K562 (cell line): ENCODE data around the gene SND1. TPM values are rescaled to one million over a fixed set of nuclear protein-coding genes. Genes with fewer than 3 reads are reported as not detected.

ENCODE experiments used
- ATAC-seq: fragments of 200-7000 bp; cut with Tn5 transposase; 3 replicates; pipeline ENCODE4 v1.9.1; 2020; ENCODE audit warnings: moderate library complexity
- BruUV-seq: library from RNA; stranded (reverse); fragments of 400-500 nt; replicated peaks from 2 replicates; lab custom pipeline; 2021; lab: Mats Ljungman, UMichigan
- CTCF ChIA-PET: fragments of 300-600 bp; formaldehyde crosslinking; extraction: SDS; loops from one replicate; lab custom pipeline; 2021; ENCODE audit warnings: low intra/inter-chr PET ratio; lab: Yijun Ruan, JAX
- POLR2A ChIA-PET: fragments of 300-600, 350-650 bp; sonication (Branson Sonifier 250); formaldehyde crosslinking; extraction: SDS; loops from one replicate; lab custom pipeline; 2021; ENCODE audit warnings: antibody characterized with exemption, inconsistent platforms; lab: Yijun Ruan, JAX
- DNase-seq, 4 experiments: peaks; one replicate each; pipeline versions ENCODE4 v3.0.0 to v3.0.0-alpha.2; 2011 to 2018; ENCODE audit warnings: low spot score in 3 of 4, mixed read lengths in 3 of 4; ENCODE audit errors: extremely low read depth in 1 of 4
- FAIRE-seq: peaks from 2 replicates; lab custom pipeline; 2011; peaks lifted over from hg19 to GRCh38; lab: Jason Lieb, UNC
- H2AFZ ChIP-seq: 2 replicates; pipeline ENCODE4 v1.6.0; 2011; ENCODE audit warnings: low read depth, low read length, control low read depth, inconsistent platforms
- H3K27ac ChIP-seq: fragments of 200-600 bp; 3 replicates; pipeline ENCODE4 v1.8.0; 2011; ENCODE audit warnings: low read depth, mild to moderate bottlenecking, control low read depth, inconsistent platforms, low read length, moderate library complexity, mixed read lengths; ENCODE audit errors: extremely low read depth
- H3K27me3 ChIP-seq, 2 experiments: fragments of 300-600 bp in 1 of 2; 2 replicates in 1 of 2; 3 replicates in 1 of 2; pipeline versions ENCODE4 v1.6.0 to v1.8.0; 2011; ENCODE audit warnings: inconsistent platforms in 2 of 2, low read length in 2 of 2, mild to moderate bottlenecking in 1 of 2, mixed read lengths in 1 of 2, moderate library complexity in 1 of 2; ENCODE audit not compliant: control insufficient read depth in 2 of 2, insufficient read depth in 2 of 2
- H3K36me3 ChIP-seq: fragments of 300-600 bp; 3 replicates; pipeline ENCODE4 v1.8.0; 2011; ENCODE audit warnings: mild to moderate bottlenecking, low read length, inconsistent platforms; ENCODE audit not compliant: control insufficient read depth, insufficient read depth
- H3K4me1 ChIP-seq, 2 experiments: fragments of 200-600 bp in 1 of 2; replicated peaks in 1 of 2; 2 replicates in 1 of 2; 3 replicates in 1 of 2; pipeline versions ENCODE4 v1.5.1 to v1.8.0; 2011; ENCODE audit warnings: inconsistent platforms in 2 of 2, low read length in 2 of 2, mild to moderate bottlenecking in 1 of 2, mixed read lengths in 1 of 2, moderate library complexity in 1 of 2; ENCODE audit not compliant: control insufficient read depth in 2 of 2, insufficient read depth in 2 of 2
- H3K4me2 ChIP-seq: 2 replicates; pipeline ENCODE4 v1.6.1; 2011; ENCODE audit warnings: low read length, control low read depth, inconsistent platforms, mixed read lengths; ENCODE audit not compliant: insufficient read depth
- H3K4me3 ChIP-seq: fragments of 200-600 bp; sonication (generic), shearing (Covaris generic); 2 replicates; pipeline ENCODE4 v1.5.1; 2016; ENCODE audit warnings: control low read depth, inconsistent platforms
- H3K79me2 ChIP-seq: fragments of 200-600 bp; 3 replicates; pipeline ENCODE4 v1.8.0; 2011; ENCODE audit warnings: low read length, inconsistent platforms; ENCODE audit not compliant: control insufficient read depth, insufficient read depth
- H3K9ac ChIP-seq, 2 experiments: 2 replicates each; pipeline versions ENCODE4 v1.6.0 to v1.6.1; 2011; ENCODE audit warnings: low read depth in 2 of 2, low read length in 2 of 2, control low read depth in 1 of 2, inconsistent platforms in 1 of 2, mild to moderate bottlenecking in 1 of 2, mixed read lengths in 1 of 2; ENCODE audit not compliant: insufficient read depth in 1 of 2
- H3K9me1 ChIP-seq: one replicate; pipeline ENCODE4 v1.6.0; 2011; ENCODE audit warnings: inconsistent platforms, mild to moderate bottlenecking, low read length, moderate library complexity; ENCODE audit not compliant: control insufficient read depth, insufficient read depth
- H3K9me3 ChIP-seq: replicated peaks from 2 replicates; pipeline ENCODE4 v1.5.1; 2011; ENCODE audit warnings: low read depth, low read length, inconsistent platforms; ENCODE audit not compliant: control insufficient read depth, insufficient read depth
- H4K20me1 ChIP-seq: replicated peaks from 2 replicates; pipeline ENCODE4 v1.6.1; 2011; ENCODE audit warnings: low read length, inconsistent platforms, mixed read lengths; ENCODE audit not compliant: control insufficient read depth, insufficient read depth
- CXXC5 ChIP-seq: fragments of 250-450 bp; sonication (Bioruptor Pico); IDR thresholded peaks from 2 replicates; pipeline ENCODE4 v1.8.0; 2022; ENCODE audit warnings: inconsistent platforms, mild to moderate bottlenecking, moderate library complexity
- HSF4 ChIP-seq: fragments of 250-450 bp; sonication (Bioruptor Pico); IDR thresholded peaks from 2 replicates; pipeline ENCODE4 v2.1.2; 2022; ENCODE audit warnings: mild to moderate bottlenecking, moderate library complexity, borderline replicate concordance
- L3MBTL2 ChIP-seq: fragments of 450-650 bp; IDR thresholded peaks from 2 replicates; pipeline ENCODE4 v1.6.1; 2016; ENCODE audit warnings: mild to moderate bottlenecking, moderate library complexity
- NFE2L1 ChIP-seq: fragments of 450-650 bp; IDR thresholded peaks from 2 replicates; pipeline ENCODE4 v1.6.1; 2016; ENCODE audit warnings: missing genetic modification characterization, low read depth, mild to moderate bottlenecking, missing compliant biosample characterization, moderate library complexity, borderline replicate concordance
- NR2C2 ChIP-seq, 2 experiments: fragments of 200-800 bp in 1 of 2; sonication (Bioruptor generic) in 1 of 2; sonication (generic) in 1 of 2; formaldehyde crosslinking in 1 of 2; IDR thresholded peaks; 2 replicates each; pipeline versions ENCODE4 v1.6.1 to v1.8.0; 2016 to 2022; ENCODE audit warnings: mild to moderate bottlenecking in 1 of 2, missing compliant biosample characterization in 1 of 2, missing genetic modification characterization in 1 of 2, missing genetic modification reagents in 1 of 2
- RBM15 ChIP-seq: fragments of 200-400 bp; formaldehyde crosslinking; IDR thresholded peaks from 2 replicates; pipeline ENCODE4 v1.6.1; 2018; ENCODE audit warnings: mild to moderate bottlenecking, low read length, moderate library complexity; ENCODE audit not compliant: insufficient read depth
- SP1 ChIP-seq: sonication (generic); formaldehyde crosslinking; IDR thresholded peaks from 2 replicates; pipeline ENCODE4 v1.8.1; 2022; ENCODE audit warnings: mild to moderate bottlenecking, missing genetic modification reagents
- SREBF2 ChIP-seq: sonication (generic); formaldehyde crosslinking; IDR thresholded peaks from 2 replicates; pipeline ENCODE4 v1.4.0; 2020; ENCODE audit warnings: mild to moderate bottlenecking, missing genetic modification reagents
- STAT5B ChIP-seq: fragments of 250-450 bp; sonication (Bioruptor Pico); IDR thresholded peaks from 2 replicates; pipeline ENCODE4 v1.8.0; 2021; ENCODE audit warnings: mild to moderate bottlenecking, inconsistent platforms
- ZFX ChIP-seq: sonication (generic); formaldehyde crosslinking; IDR thresholded peaks from 2 replicates; pipeline ENCODE4 v1.8.0; 2022; ENCODE audit warnings: mild to moderate bottlenecking, missing genetic modification reagents, moderate library complexity
- ZNF140 ChIP-seq: fragments of 250-450 bp; sonication (Bioruptor Pico); IDR thresholded peaks from 2 replicates; pipeline ENCODE4 v1.8.0; 2021; ENCODE audit warnings: moderate library complexity, mild to moderate bottlenecking, inconsistent platforms
- ZNF695 ChIP-seq: fragments of 450-650 bp; formaldehyde crosslinking; IDR thresholded peaks from 2 replicates; pipeline ENCODE4 v1.4.0; 2020; ENCODE audit warnings: mild to moderate bottlenecking, moderate library complexity
- ZNF830 ChIP-seq: fragments of 250-450 bp; sonication (Bioruptor Pico); IDR thresholded peaks from 2 replicates; pipeline ENCODE4 v1.5.0; 2021; ENCODE audit warnings: mild to moderate bottlenecking
- WGBS: fragments of 100-300 bp; shearing (Covaris generic); methylation state at CpG from one replicate; pipeline ENCODE4 v1.1.6; 2016; ENCODE audit warnings: low coverage, mixed read lengths; ENCODE audit not compliant: insufficient coverage; ENCODE audit errors: missing lambda C conversion rate; 5-methylcytosine and 5-hydroxymethylcytosine counted together
- in situ Hi-C: fragments of 300-500 bp; cut with MboI; formaldehyde crosslinking; loops from 4 replicates; pipeline ENCODE4 v1.15.0; 2018; ENCODE audit warnings: inconsistent platforms, mixed read lengths
- intact Hi-C: fragments of 100-400 bp; cut with micrococcal nuclease; formaldehyde crosslinking; loops from 2 replicates; pipeline ENCODE4 v1.14.2; 2022
- polyA plus RNA-seq, 8 experiments: library from polyadenylated mRNA; depleted of rRNA in 4 of 8; stranded (reverse) in 5 of 8; unstranded in 3 of 8; fragments of >200 nt; fragmentation: Nextera tagmentation in 2 of 8; fragmentation: Illumina TruSeq in 1 of 8; extraction: Ambion mirVana in 2 of 8; extraction: Trizol in 1 of 8; gene quantifications; 2 replicates each; pipeline versions ENCODE4 v1.2.1 to v1.2.3, GENCODE V29; 2011 to 2014; ENCODE audit warnings: inconsistent platforms in 1 of 8, missing spikeins in 1 of 8
- total RNA-seq, 7 experiments: library from RNA; depleted of rRNA in 6 of 7; stranded (reverse); fragments of >200 nt in 6 of 7; fragmentation: Illumina TruSeq in 2 of 7; extraction: Trizol in 2 of 7; gene quantifications; 2 replicates each; pipeline versions ENCODE4 v1.2.1 to v1.2.3, GENCODE V29; 2011 to 2021; ENCODE audit warnings: low replicate concordance in 1 of 7
- TF ChIP-seq, protein P1 (sequence below): sonication (generic); formaldehyde crosslinking; IDR thresholded peaks from 2 replicates; pipeline ENCODE4 v1.8.0; 2023; ENCODE audit warnings: mild to moderate bottlenecking, missing genetic modification reagents
- TF ChIP-seq, protein P2 (sequence below): fragments of 250-450 bp; sonication (Bioruptor Pico); IDR thresholded peaks from 2 replicates; pipeline ENCODE4 v1.4.0; 2020; ENCODE audit warnings: mild to moderate bottlenecking, moderate library complexity, borderline replicate concordance
- TF ChIP-seq, protein P3 (sequence below): fragments of 250-450 bp; sonication (Bioruptor Pico); IDR thresholded peaks from 2 replicates; pipeline ENCODE4 v1.5.0; 2021; ENCODE audit warnings: mild to moderate bottlenecking, moderate library complexity

SND1 gene
- total and polyA plus RNA-seq, 9 of the 15 experiments (the other 6 are each of a cell fraction or from before 2014, with no cell fraction given), result 46.5 to 307 (median 191) TPM

DNA sequence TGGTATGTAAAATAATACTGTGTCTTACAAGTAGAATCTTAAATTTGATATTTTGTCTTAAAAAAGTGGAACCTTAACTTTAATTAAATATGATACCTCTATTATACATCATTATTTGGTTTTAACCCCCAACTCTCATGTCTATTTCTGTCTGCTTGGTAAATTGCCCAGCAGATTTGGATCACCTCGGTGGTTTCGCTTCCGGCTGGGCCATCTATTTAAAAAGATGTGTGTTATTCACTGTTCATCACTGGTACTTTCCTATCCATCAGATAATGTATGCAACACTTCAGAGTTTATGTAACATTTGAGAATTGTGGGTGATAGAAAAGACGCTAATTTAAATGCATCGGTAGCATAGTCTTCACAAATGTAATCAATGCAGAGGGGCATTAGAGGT is 119.7 kb downstream of the SND1 start:
- no TSS peak for BruUV-seq
- DNase-seq (no peak), ATAC-seq (no peak), FAIRE-seq (no peak)
- no peak overlapping the region for H2AFZ ChIP-seq
- H3K9me1 ChIP-seq, result no peaks in the 10 kb centered on the region
- peaks cover 44% of the 10 kb centered on the region for H3K36me3 ChIP-seq
- no peaks in the 10 kb centered on the region for H3K4me1 ChIP-seq
- whole genome bisulfite sequencing, result 96% methylated on average over 5 of the region's 5 CpGs
- H3K27ac ChIP-seq, result no peak overlapping the region
- H3K79me2 ChIP-seq, result peaks cover 52% of the 10 kb centered on the region
- H3K4me3 ChIP-seq, result no peak overlapping the region
- CTCF ChIA-PET, result no interaction called here
- POLR2A ChIA-PET, result no interaction called here
- no peaks in the 10 kb centered on the region for H3K9me3 ChIP-seq
- H4K20me1 ChIP-seq, result peaks cover 10% of the 10 kb centered on the region; the same call in 1 of the 2 replicates
- H3K27me3 ChIP-seq, result no peaks in the 10 kb centered on the region
- intact Hi-C loops (no loop called here), in situ Hi-C loops (no loop called here)
- H3K9ac ChIP-seq, result no peak overlapping the region
- H3K4me2 ChIP-seq, result no peak overlapping the region
- no peak for TF ChIP-seq SREBF2 (CRISPR knock-in tag)
- TF ChIP-seq ZNF695 (CRISPR knock-in tag), result no peak
- TF ChIP-seq, protein P1, sequence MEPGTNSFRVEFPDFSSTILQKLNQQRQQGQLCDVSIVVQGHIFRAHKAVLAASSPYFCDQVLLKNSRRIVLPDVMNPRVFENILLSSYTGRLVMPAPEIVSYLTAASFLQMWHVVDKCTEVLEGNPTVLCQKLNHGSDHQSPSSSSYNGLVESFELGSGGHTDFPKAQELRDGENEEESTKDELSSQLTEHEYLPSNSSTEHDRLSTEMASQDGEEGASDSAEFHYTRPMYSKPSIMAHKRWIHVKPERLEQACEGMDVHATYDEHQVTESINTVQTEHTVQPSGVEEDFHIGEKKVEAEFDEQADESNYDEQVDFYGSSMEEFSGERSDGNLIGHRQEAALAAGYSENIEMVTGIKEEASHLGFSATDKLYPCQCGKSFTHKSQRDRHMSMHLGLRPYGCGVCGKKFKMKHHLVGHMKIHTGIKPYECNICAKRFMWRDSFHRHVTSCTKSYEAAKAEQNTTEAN (CRISPR knock-in tag), result no peak
- TF ChIP-seq, protein P2, sequence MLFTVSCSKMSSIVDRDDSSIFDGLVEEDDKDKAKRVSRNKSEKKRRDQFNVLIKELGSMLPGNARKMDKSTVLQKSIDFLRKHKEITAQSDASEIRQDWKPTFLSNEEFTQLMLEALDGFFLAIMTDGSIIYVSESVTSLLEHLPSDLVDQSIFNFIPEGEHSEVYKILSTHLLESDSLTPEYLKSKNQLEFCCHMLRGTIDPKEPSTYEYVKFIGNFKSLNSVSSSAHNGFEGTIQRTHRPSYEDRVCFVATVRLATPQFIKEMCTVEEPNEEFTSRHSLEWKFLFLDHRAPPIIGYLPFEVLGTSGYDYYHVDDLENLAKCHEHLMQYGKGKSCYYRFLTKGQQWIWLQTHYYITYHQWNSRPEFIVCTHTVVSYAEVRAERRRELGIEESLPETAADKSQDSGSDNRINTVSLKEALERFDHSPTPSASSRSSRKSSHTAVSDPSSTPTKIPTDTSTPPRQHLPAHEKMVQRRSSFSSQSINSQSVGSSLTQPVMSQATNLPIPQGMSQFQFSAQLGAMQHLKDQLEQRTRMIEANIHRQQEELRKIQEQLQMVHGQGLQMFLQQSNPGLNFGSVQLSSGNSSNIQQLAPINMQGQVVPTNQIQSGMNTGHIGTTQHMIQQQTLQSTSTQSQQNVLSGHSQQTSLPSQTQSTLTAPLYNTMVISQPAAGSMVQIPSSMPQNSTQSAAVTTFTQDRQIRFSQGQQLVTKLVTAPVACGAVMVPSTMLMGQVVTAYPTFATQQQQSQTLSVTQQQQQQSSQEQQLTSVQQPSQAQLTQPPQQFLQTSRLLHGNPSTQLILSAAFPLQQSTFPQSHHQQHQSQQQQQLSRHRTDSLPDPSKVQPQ (CRISPR knock-in tag), result no peak
- no peak for TF ChIP-seq L3MBTL2
- TF ChIP-seq NFE2L1 (tag), result no peak
- no peak for TF ChIP-seq ZFX (CRISPR knock-in tag)
- no peak for TF ChIP-seq ZNF830 (CRISPR knock-in tag)
- no peak for TF ChIP-seq STAT5B
- TF ChIP-seq ZNF140 (CRISPR knock-in tag), result no peak
- TF ChIP-seq SP1 (CRISPR knock-in tag), result no peak
- no peak for TF ChIP-seq CXXC5
- no peak for TF ChIP-seq NR2C2 (CRISPR knock-in tag; IDR thresholded peaks at IDR 0.05)
- TF ChIP-seq NR2C2 (tag; IDR thresholded peaks at IDR 0.05), result no peak
- TF ChIP-seq HSF4 (CRISPR knock-in tag), result no peak
- no peak for TF ChIP-seq RBM15
- TF ChIP-seq, protein P3, sequence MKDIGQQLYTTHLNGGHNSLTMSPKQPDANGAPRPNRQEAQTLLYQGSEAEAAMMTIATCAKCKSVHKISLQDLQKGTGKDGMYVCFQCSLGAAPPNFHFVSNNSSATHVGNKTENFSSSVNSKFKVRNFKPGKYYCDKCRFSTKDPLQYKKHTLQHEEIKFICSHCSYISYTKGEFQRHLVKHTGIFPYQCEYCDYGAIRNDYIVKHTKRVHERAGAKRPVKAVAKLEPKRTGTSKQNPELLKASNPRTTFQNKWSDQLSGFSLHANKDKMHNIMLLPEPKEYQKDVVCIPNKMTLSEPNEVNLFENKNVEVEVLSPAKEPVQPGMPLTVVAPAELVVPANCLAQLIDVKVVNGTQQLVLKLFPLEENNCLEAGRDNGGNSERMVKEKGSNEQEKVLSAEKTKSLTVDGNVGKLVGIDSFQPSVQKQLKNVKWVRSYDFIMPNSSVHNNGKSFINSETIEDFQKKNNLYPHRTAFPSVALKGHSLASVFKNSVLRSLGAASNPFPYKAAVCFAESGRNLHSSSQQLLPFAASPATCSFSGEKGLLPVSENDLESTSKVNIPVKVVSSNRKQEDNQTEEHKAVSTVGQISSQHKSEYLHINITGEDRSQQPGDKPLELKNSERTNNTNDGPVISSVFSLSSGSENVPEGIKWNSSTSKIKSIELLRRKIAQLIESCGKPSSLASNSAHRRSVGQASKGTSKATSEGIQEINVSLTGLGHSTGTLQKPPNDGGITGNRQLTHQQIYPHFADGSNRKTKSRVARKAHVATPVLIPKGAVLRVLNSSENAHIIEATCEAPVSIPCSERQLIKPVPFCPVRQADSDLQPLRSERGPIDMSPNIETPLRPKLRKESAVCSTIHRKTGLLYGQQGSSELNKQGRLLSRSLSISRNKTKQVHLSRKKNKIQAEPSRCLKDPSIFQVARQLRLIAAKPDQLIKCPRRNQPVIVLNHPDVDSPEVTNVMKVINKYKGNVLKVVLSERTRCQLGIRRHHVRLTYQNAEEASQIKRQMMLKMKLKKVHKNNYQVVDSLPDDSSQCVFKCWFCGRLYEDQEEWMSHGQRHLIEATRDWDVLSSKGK, result no peak
